GM12875 (cell line): Measurements from ENCODE around the gene CADPS.

Experiments
- H3K4me3 ChIP-seq: one replicate; pipeline ENCODE4 v1.5.1; 2011; ENCODE audit warnings: low read depth, low read length, control low read depth
- CTCF ChIP-seq: IDR thresholded peaks from 2 replicates; pipeline ENCODE4 v1.5.1; 2011; ENCODE audit warnings: low read depth, mild to moderate bottlenecking, control low read depth, inconsistent platforms, low read length, moderate library complexity, borderline replicate concordance; ENCODE audit not compliant: insufficient read depth

Gene CADPS

GRCh38 chr3:62403765-62404164, 471.5 kb downstream of the CADPS start:
- TF ChIP-seq CTCF: no peak
- H3K4me3 ChIP-seq: no peak overlapping the region

GRCh38 chr3:62392626-62393292, 482.5 kb downstream of the CADPS start:
- no peak overlapping the region for H3K4me3 ChIP-seq
- no peak for TF ChIP-seq CTCF

GRCh38 chr3:62387251-62387650, 488.0 kb downstream of the CADPS start:
- TF ChIP-seq CTCF: no peak
- H3K4me3 ChIP-seq: no peak overlapping the region

- no peak overlapping the region for H3K4me3 ChIP-seq
- no peak for TF ChIP-seq CTCF
Measured at GRCh38 chr3:62379321-62379798, 495.9 kb downstream of the CADPS start.

GRCh38 chr3:62378921-62379320, 496.3 kb downstream of the CADPS start:
- no peak overlapping the region for H3K4me3 ChIP-seq
- no peak for TF ChIP-seq CTCF

- H3K4me3 ChIP-seq: no peak overlapping the region
- TF ChIP-seq CTCF: no peak
Measured at GRCh38 chr3:62378311-62378789, 496.9 kb downstream of the CADPS start.
